ENCODE measurements around the gene EFCC1. TPM values are rescaled to one million over a fixed set of nuclear protein-coding genes. Genes with fewer than 3 reads are reported as not detected.
A peak's percentile ranks its signal among the peaks of the same experiment; 100 is the strongest.

EFCC1 gene
- total and polyA plus RNA-seq, 2 of the 13 experiments (the other 11 are each of a cell fraction or from before 2014, with no cell fraction given), result not detected

GRCh38 chr3:129014793-129015345 lies 13.8 kb downstream of the EFCC1 start (continued):
- TF ChIP-seq TERF1 (CRISPR knock-in tag; IDR thresholded peaks at IDR 0.05), result no peak
- no peak for TF ChIP-seq PITX1 (CRISPR knock-in tag; IDR thresholded peaks at IDR 0.05)
- TF ChIP-seq ZNF713 (CRISPR knock-in tag; IDR thresholded peaks at IDR 0.05), result no peak
- no peak for TF ChIP-seq RORA (CRISPR knock-in tag; IDR thresholded peaks at IDR 0.05)
- no peak for TF ChIP-seq ZSCAN31 (CRISPR knock-in tag; IDR thresholded peaks at IDR 0.05; ENCODE audit: low read depth)
- no peak for TF ChIP-seq KLF11 (CRISPR knock-in tag; IDR thresholded peaks at IDR 0.05)
- no peak for TF ChIP-seq ZMYM2 (CRISPR knock-in tag; IDR thresholded peaks at IDR 0.05)

- FAIRE-seq (no peak), ATAC-seq (0 out of 3 replicates have a peak, but pooled peaks have one; percentile 13), DNase-seq (ENCODE audit: low spot score) (no peak)
- peaks cover 2 to 47% of the 10 kb centered on the region in 2 experiments; a peak in 4 of 5 replicates for H3K27me3 ChIP-seq (ENCODE audit: control insufficient read depth in 1 of 2, insufficient read depth in 2 of 2, low read length in 2 of 2)
- in situ Hi-C loops (cut with HindIII; ENCODE audit: extremely low pct_ligation_motif_present, low pct_unique_long_range_greater_than_20kb), result no loop called here
- POLR2A ChIA-PET, result interaction anchor here (1.0 kb wide), 1 partner anchor 11 kb away, joined by 3 read pairs; no protein-coding TSS in a partner anchor
- BruUV-seq (replicated peaks), result no TSS peak
- no peaks in the 10 kb centered on the region for H3K9me3 ChIP-seq (ENCODE audit: low read length)
- no peaks in the 10 kb centered on the region for H4K20me1 ChIP-seq (ENCODE audit: insufficient read depth, low read length)
- no peak overlapping the region for H3K27ac ChIP-seq (ENCODE audit: extremely low read length, insufficient read depth, low read length)
- no peak overlapping the region for H3K4me3 ChIP-seq (replicated peaks in 1 of 3; ENCODE audit: insufficient read depth in 1 of 3, low read depth in 2 of 3, low read length in 3 of 3)
- H3K4me1 ChIP-seq (ENCODE audit: insufficient read depth, low read length), result peaks cover 32% of the 10 kb centered on the region
- no peaks in the 10 kb centered on the region for H3K79me2 ChIP-seq (ENCODE audit: insufficient read depth, low read length)
- no peaks in the 10 kb centered on the region for H3K36me3 ChIP-seq (replicated peaks in 1 of 2; ENCODE audit: control insufficient read depth in 1 of 2, insufficient read depth in 2 of 2, low read length in 2 of 2)
- intact Hi-C loops (cut with micrococcal nuclease; ENCODE audit: unreplicated experiment), result loop anchor here (1.0 kb wide), 1 partner anchor 45 kb away; no protein-coding TSS in a partner anchor
- WGBS (ENCODE audit: low lambda C conversion rate), result 42% methylated on average over 13 of the region's 19 CpGs
- CTCF ChIA-PET (ENCODE audit: low intra/inter-chr PET ratio, low total read pairs), result no interaction called here
- TF ChIP-seq PTBP1 (IDR thresholded peaks at IDR 0.05; ENCODE audit: low read depth, low read length, poor library complexity, severe bottlenecking) (no peak), NCOA1 (CRISPR knock-in tag; IDR thresholded peaks at IDR 0.05) (no peak), NFE2 (CRISPR knock-in tag; IDR thresholded peaks at IDR 0.05) (peak; percentile 73; the same call in 1 of the 2 replicates), SATB2 (CRISPR knock-in tag; IDR thresholded peaks at IDR 0.05) (no peak), MAFF (IDR thresholded peaks at IDR 0.05; ENCODE audit: low read depth, low read length) (0 out of 2 replicates have a peak, but pooled peaks have one; percentile 9), MAFK (conservative IDR thresholded peaks at IDR 0.05 in 1 of 2, IDR thresholded peaks at IDR 0.05 in 1 of 2; ENCODE audit: low read length in 2 of 2) (peak in 1 of 2 experiments; percentile 4; a peak in 1 of 4 replicates), NFE2L2 (IDR thresholded peaks at IDR 0.05; ENCODE audit: low read length) (peak; percentile 76)
- H3K4me2 ChIP-seq (ENCODE audit: low read depth, low read length), result peak overlapping the region; percentile 16; the same call in 1 of the 2 replicates
- no peak overlapping the region for H2AFZ ChIP-seq (ENCODE audit: low read length)
- no peak overlapping the region for H3K9ac ChIP-seq (ENCODE audit: insufficient read depth, low read depth, low read length)
Measured at GRCh38 chr3:129015388-129016105, 14.4 kb downstream of the EFCC1 start.

All from HepG2 (cell line).